KMS-11 (cell line): Measurements from ENCODE around the gene CDKN1C.

ENCODE experiments used
- H2AFZ ChIP-seq: fragments of 200-600 bp; sonication (generic); 2 replicates; pipeline ENCODE4 v1.6.1; 2016; ENCODE audit warnings: antibody characterized with exemption, mixed run types, low read depth
- H3K27ac ChIP-seq: fragments of 200-600 bp; sonication (generic); 2 replicates; pipeline ENCODE4 v1.6.1; 2016; ENCODE audit warnings: mild to moderate bottlenecking, mixed run types
- H3K27me3 ChIP-seq: fragments of 200-600 bp; sonication (generic); 2 replicates; pipeline ENCODE4 v1.6.1; 2017; ENCODE audit warnings: mild to moderate bottlenecking, low read depth, mixed run types, moderate library complexity; ENCODE audit not compliant: insufficient read depth
- H3K36me3 ChIP-seq: fragments of 200-600 bp; sonication (generic); 2 replicates; pipeline ENCODE4 v1.6.1; 2017; ENCODE audit warnings: mild to moderate bottlenecking, mixed run types; ENCODE audit not compliant: insufficient read depth
- H3K4me1 ChIP-seq: fragments of 200-600 bp; sonication (generic); 2 replicates; pipeline ENCODE4 v1.6.1; 2016; ENCODE audit warnings: mild to moderate bottlenecking, low read depth, mixed run types; ENCODE audit not compliant: poor library complexity, severe bottlenecking
- H3K4me2 ChIP-seq: fragments of 200-600 bp; sonication (generic); 2 replicates; pipeline ENCODE4 v1.7.0; 2016; ENCODE audit warnings: mild to moderate bottlenecking, mixed run types
- H3K4me3 ChIP-seq: fragments of 200-600 bp; sonication (generic); IDR thresholded peaks from 2 replicates; pipeline ENCODE4 v1.6.1; 2017; ENCODE audit warnings: low read depth, low read length, mixed read lengths; ENCODE audit not compliant: insufficient read depth
- H3K79me2 ChIP-seq: fragments of 200-600 bp; sonication (generic); 2 replicates; pipeline ENCODE4 v1.6.1; 2016; ENCODE audit warnings: low read depth, mixed run types; ENCODE audit not compliant: insufficient read depth
- H3K9ac ChIP-seq: fragments of 200-600 bp; sonication (generic); 2 replicates; pipeline ENCODE4 v1.6.1; 2016; ENCODE audit warnings: mild to moderate bottlenecking, mixed run types
- H4K20me1 ChIP-seq: fragments of 200-600 bp; sonication (generic); 2 replicates; pipeline ENCODE4 v1.6.1; 2016; ENCODE audit warnings: mild to moderate bottlenecking, mixed run types; ENCODE audit not compliant: insufficient read depth
- TF ChIP-seq, protein P1 (sequence below): fragments of 200-600 bp; sonication (generic); conservative IDR thresholded peaks from 2 replicates; pipeline ENCODE4 v1.6.1; 2017; ENCODE audit warnings: low read depth, mild to moderate bottlenecking, antibody characterized with exemption, low read length, moderate library complexity, mixed read lengths

The CDKN1C gene

DNA sequence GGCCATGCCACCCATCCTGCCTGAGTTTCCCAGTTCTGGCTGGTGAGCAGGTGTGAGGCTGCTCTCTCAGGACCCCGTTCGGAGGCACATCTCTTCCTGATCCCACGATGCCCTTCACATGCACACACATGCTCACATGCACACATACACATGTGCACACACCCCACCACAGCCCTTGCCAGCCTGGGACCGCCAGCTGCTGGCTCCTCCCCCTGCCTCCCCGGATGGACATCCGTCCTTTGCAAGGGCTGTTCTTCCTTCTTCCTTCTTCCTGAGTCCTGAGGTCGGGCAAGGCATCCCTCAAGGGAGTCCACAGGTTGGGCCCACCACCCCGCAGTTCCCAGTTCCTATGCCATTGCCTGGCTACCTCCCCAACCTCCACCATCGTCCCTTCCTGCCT, 10.5 kb upstream of the CDKN1C start:
- Histone ChIP-seq H3K27ac (no peak overlapping the region), H3K27me3 (no peaks in the 10 kb centered on the region)
- TF ChIP-seq, protein P1, sequence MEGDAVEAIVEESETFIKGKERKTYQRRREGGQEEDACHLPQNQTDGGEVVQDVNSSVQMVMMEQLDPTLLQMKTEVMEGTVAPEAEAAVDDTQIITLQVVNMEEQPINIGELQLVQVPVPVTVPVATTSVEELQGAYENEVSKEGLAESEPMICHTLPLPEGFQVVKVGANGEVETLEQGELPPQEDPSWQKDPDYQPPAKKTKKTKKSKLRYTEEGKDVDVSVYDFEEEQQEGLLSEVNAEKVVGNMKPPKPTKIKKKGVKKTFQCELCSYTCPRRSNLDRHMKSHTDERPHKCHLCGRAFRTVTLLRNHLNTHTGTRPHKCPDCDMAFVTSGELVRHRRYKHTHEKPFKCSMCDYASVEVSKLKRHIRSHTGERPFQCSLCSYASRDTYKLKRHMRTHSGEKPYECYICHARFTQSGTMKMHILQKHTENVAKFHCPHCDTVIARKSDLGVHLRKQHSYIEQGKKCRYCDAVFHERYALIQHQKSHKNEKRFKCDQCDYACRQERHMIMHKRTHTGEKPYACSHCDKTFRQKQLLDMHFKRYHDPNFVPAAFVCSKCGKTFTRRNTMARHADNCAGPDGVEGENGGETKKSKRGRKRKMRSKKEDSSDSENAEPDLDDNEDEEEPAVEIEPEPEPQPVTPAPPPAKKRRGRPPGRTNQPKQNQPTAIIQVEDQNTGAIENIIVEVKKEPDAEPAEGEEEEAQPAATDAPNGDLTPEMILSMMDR: no peak

DNA sequence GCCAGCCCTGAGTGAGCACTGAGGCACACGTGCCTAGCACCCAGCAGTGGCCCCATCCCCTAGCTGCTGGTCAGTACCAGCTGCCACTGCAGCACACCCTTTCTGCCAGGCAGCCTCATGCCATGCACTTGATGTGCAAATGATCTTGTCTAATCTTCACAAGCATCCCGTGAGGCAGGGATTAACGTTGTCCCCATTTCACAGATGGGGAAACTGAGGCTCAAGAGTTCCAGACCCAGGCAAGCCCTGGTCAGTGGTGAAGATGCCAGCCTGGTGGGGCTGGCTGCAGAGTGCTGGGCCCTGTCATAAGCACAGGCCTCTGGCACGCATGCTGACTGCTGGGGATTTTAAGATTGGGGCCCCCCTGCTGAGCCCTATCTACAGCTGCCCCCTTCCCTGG, 8.4 kb upstream of the CDKN1C start:
- no peaks in the 10 kb centered on the region for H4K20me1 ChIP-seq
- no peak overlapping the region for H3K4me3 ChIP-seq
- H3K9ac ChIP-seq: no peak overlapping the region
- H3K4me1 ChIP-seq: peaks cover 5% of the 10 kb centered on the region
- H3K36me3 ChIP-seq: no peaks in the 10 kb centered on the region
- H3K79me2 ChIP-seq: no peaks in the 10 kb centered on the region
- H3K4me2 ChIP-seq: no peak overlapping the region
- TF ChIP-seq, protein P1: no peak
- no peak overlapping the region for H2AFZ ChIP-seq
- H3K27me3 ChIP-seq: no peaks in the 10 kb centered on the region
- H3K27ac ChIP-seq: no peak overlapping the region

More for the DNA sequence above, 10.5 kb upstream of the CDKN1C start:
- H3K4me3 ChIP-seq: no peak overlapping the region
- no peak overlapping the region for H2AFZ ChIP-seq
- H3K79me2 ChIP-seq: no peaks in the 10 kb centered on the region
- no peaks in the 10 kb centered on the region for H4K20me1 ChIP-seq
- H3K4me2 ChIP-seq: no peak overlapping the region
- peaks cover 5% of the 10 kb centered on the region for H3K4me1 ChIP-seq
- no peak overlapping the region for H3K9ac ChIP-seq
- no peaks in the 10 kb centered on the region for H3K36me3 ChIP-seq

DNA sequence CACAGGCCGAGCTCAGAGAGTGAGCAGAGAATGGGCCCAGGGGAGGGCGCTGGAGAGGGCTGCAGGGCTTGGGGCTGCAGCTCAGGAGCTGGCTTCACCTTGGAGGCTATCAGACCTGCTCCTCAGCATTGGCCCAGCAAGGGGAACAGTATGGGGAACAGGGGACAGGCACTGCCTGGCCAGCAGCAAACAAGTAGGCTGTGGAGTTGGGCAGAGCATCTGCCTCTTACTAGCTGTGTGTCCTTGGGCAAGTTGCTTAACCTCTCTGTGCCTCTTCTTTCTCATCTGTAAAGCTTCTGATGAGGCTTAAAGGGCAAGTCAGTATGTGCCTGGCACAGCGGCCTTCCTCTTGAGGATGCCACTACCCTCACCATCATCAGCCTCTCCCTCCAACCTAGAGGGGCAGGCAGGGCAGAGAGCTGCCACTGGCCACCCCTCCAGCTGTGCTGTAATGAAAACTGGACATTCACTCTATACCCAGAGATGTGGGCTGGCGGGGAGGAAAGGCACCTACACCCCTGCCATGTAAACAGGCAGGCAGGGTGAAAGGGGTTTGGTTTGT, 7.5 kb upstream of the CDKN1C start:
- TF ChIP-seq, protein P1: no peak
- H3K4me3 ChIP-seq: no peak overlapping the region

DNA sequence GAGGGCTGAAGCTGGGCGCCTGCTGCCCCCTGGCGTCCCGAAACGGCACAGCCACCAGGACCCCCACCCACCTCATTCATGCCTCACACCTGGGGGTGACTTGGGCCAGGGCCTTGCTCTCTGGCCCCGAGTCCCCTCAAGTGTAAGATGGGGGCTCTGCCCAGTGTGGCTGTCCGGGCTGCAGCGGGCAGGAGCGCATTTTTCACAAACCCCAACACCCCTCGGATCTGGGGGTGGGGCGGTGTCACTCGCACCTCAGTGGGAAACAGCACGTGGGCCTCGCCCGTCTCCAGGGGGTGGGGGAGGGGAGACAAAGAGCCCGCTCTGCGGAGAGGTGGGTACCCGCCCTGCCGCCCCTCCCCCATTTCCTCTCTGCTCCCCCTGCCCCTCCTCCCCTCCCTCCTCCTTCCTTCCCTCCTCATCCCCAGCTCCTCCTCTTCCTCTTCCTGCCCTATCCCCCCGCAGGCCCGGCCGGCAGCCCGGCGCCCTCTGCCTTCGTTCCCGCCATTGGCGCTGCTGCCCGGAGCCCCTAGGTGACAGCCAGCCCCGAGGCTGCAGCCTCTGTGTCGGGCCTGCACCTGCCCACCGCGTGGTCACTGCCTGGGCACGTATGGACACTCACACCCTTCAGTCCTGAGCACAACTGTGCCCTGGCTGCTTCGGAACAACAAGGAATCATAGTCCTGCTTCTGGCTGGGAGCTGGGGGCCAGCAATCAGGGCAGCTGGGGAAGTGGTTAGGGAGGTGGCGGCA, 6.8 kb upstream of the CDKN1C start:
- H3K27ac ChIP-seq: no peak overlapping the region
- H3K4me3 ChIP-seq: no peak overlapping the region
- 0 out of 2 replicates have a peak, but pooled peaks cover 3% of the 10 kb centered on the region for H3K27me3 ChIP-seq
- H2AFZ ChIP-seq: peak overlapping the region; percentile 60
- H3K79me2 ChIP-seq: no peaks in the 10 kb centered on the region
- no peaks in the 10 kb centered on the region for H3K36me3 ChIP-seq
- H3K4me1 ChIP-seq: peaks cover 5% of the 10 kb centered on the region
- TF ChIP-seq, protein P1: peak; percentile 91
- peak overlapping the region; percentile 54; the same call in 1 of the 2 replicates for H3K4me2 ChIP-seq
- no peaks in the 10 kb centered on the region for H4K20me1 ChIP-seq
- peak overlapping the region; percentile 14; the same call in 1 of the 2 replicates for H3K9ac ChIP-seq

More for the DNA sequence above, 7.5 kb upstream of the CDKN1C start:
- H3K9ac ChIP-seq: no peak overlapping the region
- no peak overlapping the region for H3K27ac ChIP-seq
- no peaks in the 10 kb centered on the region for H3K36me3 ChIP-seq
- H3K79me2 ChIP-seq: no peaks in the 10 kb centered on the region
- H4K20me1 ChIP-seq: no peaks in the 10 kb centered on the region
- peaks cover 5% of the 10 kb centered on the region for H3K4me1 ChIP-seq
- peak overlapping the region; percentile 60; the same call in 1 of the 2 replicates for H2AFZ ChIP-seq
- H3K4me2 ChIP-seq: peak overlapping the region; percentile 54; the same call in 1 of the 2 replicates
- H3K27me3 ChIP-seq: no peaks in the 10 kb centered on the region
